Caco-2 (cell line): ENCODE measurements around the gene SSR1. TPM values are rescaled to one million over a fixed set of nuclear protein-coding genes. Genes with fewer than 3 reads are reported as not detected.
"Not testable (repeated sequence)": the region's sequence is repeated elsewhere in the genome, so short reads cannot be mapped to it uniquely, and the experiment has no call there.

ENCODE experiments used
- BruUV-seq: library from RNA; stranded (reverse); fragments of 400-500 nt; replicated peaks from 2 replicates; lab custom pipeline; 2021; lab: Mats Ljungman, UMichigan
- CTCF ChIA-PET: fragments of 300-600 bp; sonication (Branson Sonifier 250); formaldehyde crosslinking; loops from one replicate; lab custom pipeline; 2022; ENCODE audit warnings: antibody characterized with exemption; lab: Charles Lee
- POLR2A ChIA-PET: fragments of 300-600 bp; sonication (Branson Sonifier 250); formaldehyde crosslinking; loops from one replicate; lab custom pipeline; 2022; ENCODE audit warnings: antibody characterized with exemption; lab: Charles Lee
- DNase-seq, 2 experiments: peaks; one replicate each; pipeline versions ENCODE4 v3.0.0 to v3.0.0-alpha.2; 2020 to 2022
- H3K27me3 ChIP-seq: replicated peaks from 2 replicates; pipeline ENCODE4 v1.6.0; 2011; ENCODE audit warnings: low read length; ENCODE audit not compliant: control insufficient read depth, insufficient read depth
- H3K36me3 ChIP-seq: 2 replicates; pipeline ENCODE4 v1.5.1; 2011; ENCODE audit warnings: low read length; ENCODE audit not compliant: control insufficient read depth, insufficient read depth
- H3K4me1 ChIP-seq: fragments of 250-450 bp; sonication (Bioruptor Pico); 2 replicates; pipeline ENCODE4 v1.5.1; 2020; ENCODE audit warnings: mild to moderate bottlenecking
- H3K4me3 ChIP-seq: 2 replicates; pipeline ENCODE4 v1.5.1; 2011; ENCODE audit warnings: low read depth, mild to moderate bottlenecking, control low read depth, low read length
- H3K9me3 ChIP-seq: fragments of 250-450 bp; sonication (Bioruptor Pico); 2 replicates; pipeline ENCODE4 v1.5.1; 2020; ENCODE audit warnings: mild to moderate bottlenecking, moderate library complexity
- H3K27ac Mint-ChIP-seq: one replicate; pipeline ENCODE4 v1.8.0; 2022; ENCODE audit warnings: mixed read lengths; ENCODE audit not compliant: unreplicated experiment
- H3K27me3 Mint-ChIP-seq: one replicate; pipeline ENCODE4 v1.8.0; 2022; ENCODE audit warnings: mixed read lengths; ENCODE audit not compliant: insufficient read depth, unreplicated experiment
- H3K36me3 Mint-ChIP-seq: one replicate; pipeline ENCODE4 v1.8.0; 2022; ENCODE audit warnings: mild to moderate bottlenecking, mixed read lengths; ENCODE audit not compliant: insufficient read depth, unreplicated experiment
- H3K4me1 Mint-ChIP-seq: one replicate; pipeline ENCODE4 v1.8.0; 2022; ENCODE audit warnings: low read depth, mixed read lengths; ENCODE audit not compliant: unreplicated experiment
- H3K4me3 Mint-ChIP-seq: one replicate; pipeline ENCODE4 v1.8.0; 2022; ENCODE audit warnings: mild to moderate bottlenecking, moderate library complexity, mixed read lengths; ENCODE audit not compliant: unreplicated experiment
- H3K9me3 Mint-ChIP-seq: one replicate; pipeline ENCODE4 v1.8.0; 2022; ENCODE audit warnings: mixed read lengths; ENCODE audit not compliant: unreplicated experiment
- CTCF ChIP-seq, 2 experiments: fragments of 200-600 bp in 1 of 2; IDR thresholded peaks; 1 replicate in 1 of 2; 2 replicates in 1 of 2; pipeline versions ENCODE4 v1.5.1 to v1.8.0; 2011 to 2022; ENCODE audit warnings: antibody characterized with exemption in 1 of 2, control low read depth in 1 of 2, inconsistent platforms in 1 of 2, low read depth in 1 of 2, low read length in 1 of 2, mild to moderate bottlenecking in 1 of 2, moderate library complexity in 1 of 2; ENCODE audit not compliant: insufficient read depth in 1 of 2, severe bottlenecking in 1 of 2, unreplicated experiment in 1 of 2
- intact Hi-C: fragments of 100-400 bp; cut with micrococcal nuclease; formaldehyde crosslinking; loops from one replicate; pipeline ENCODE4 v1.10.0; 2022; ENCODE audit not compliant: unreplicated experiment
- total RNA-seq: library from RNA; stranded (reverse); gene quantifications from 2 replicates; pipeline ENCODE4 v1.2.3, GENCODE V29; 2022

SSR1 gene
- total RNA-seq, 1 experiment from 2014 or later, result 150 TPM

- POLR2A ChIA-PET, H3K4me1 Mint-ChIP-seq: not testable (repeated sequence)
Observed at GRCh38 chr6:7339007-7339732, 26.2 kb upstream of the SSR1 start.

DNA sequence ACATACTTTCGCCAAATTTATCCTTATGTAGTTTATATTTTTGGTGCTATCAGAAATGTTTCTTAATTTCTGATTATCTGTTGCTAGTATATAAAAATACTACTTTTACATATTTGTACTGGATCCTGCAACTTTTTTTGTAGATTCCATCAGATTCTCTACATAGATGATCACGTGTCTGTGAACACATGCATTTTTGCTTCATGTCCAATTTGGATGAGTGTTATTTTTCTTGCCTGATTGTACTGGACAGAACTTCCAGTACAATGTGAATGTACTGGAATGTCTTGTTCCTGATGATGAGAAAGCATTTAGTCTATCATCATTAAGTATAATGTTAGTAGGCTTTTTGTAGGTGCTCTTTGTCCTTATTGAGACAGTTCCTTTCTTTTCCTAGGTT, 25.0 kb upstream of the SSR1 start:
- Histone ChIP-seq H3K4me3 (no peak overlapping the region), H3K27me3 (no peaks in the 10 kb centered on the region), H3K36me3 (no peaks in the 10 kb centered on the region), H3K9me3 (no peaks in the 10 kb centered on the region), H3K4me1 (no peaks in the 10 kb centered on the region)
- BruUV-seq, result no TSS peak
- H3K36me3 Mint-ChIP-seq, result no peaks in the 10 kb centered on the region
- TF ChIP-seq CTCF (IDR thresholded peaks at IDR 0.05; ENCODE audit: insufficient read depth in 1 of 2, low read depth in 1 of 2, low read length in 1 of 2, severe bottlenecking in 1 of 2, unreplicated experiment in 1 of 2), result no peak
- POLR2A ChIA-PET, result interaction anchor here (0.6 kb wide), 1 partner anchor 72 kb away, joined by 6 read pairs; no protein-coding TSS in a partner anchor
- H3K27ac Mint-ChIP-seq, result no peak overlapping the region
- no peaks in the 10 kb centered on the region for H3K27me3 Mint-ChIP-seq
- DNase-seq, result no peak
- CTCF ChIA-PET, result no interaction called here
- no peak overlapping the region for H3K4me3 Mint-ChIP-seq
- no peaks in the 10 kb centered on the region for H3K9me3 Mint-ChIP-seq
- H3K4me1 Mint-ChIP-seq, result no peaks in the 10 kb centered on the region
- intact Hi-C loops, result no loop called here

More at GRCh38 chr6:7339007-7339732, 26.2 kb upstream of the SSR1 start:
- BruUV-seq, H3K9me3 Mint-ChIP-seq, H3K4me3 ChIP-seq, H3K4me3 Mint-ChIP-seq, H3K27ac Mint-ChIP-seq, intact Hi-C loops, H3K27me3 Mint-ChIP-seq, H3K36me3 ChIP-seq, H3K36me3 Mint-ChIP-seq, H3K9me3 ChIP-seq, H3K4me1 ChIP-seq, H3K27me3 ChIP-seq: not testable (repeated sequence)
- CTCF ChIA-PET, result interaction anchor here (1.0 kb wide), 1 partner anchor 50 kb away, joined by 4 read pairs; the partner anchor contains the start of genes CAGE1 and RIOK1
- DNase-seq, result peak in 1 of 2 experiments; percentile 44
- TF ChIP-seq CTCF (IDR thresholded peaks at IDR 0.05; ENCODE audit: insufficient read depth in 1 of 2, low read depth in 1 of 2, low read length in 1 of 2, severe bottlenecking in 1 of 2, unreplicated experiment in 1 of 2), result peak; percentile 49 to 76

GRCh38 chr6:7335519-7335918, 22.5 kb upstream of the SSR1 start:
- no peak for TF ChIP-seq CTCF (IDR thresholded peaks at IDR 0.05; ENCODE audit: insufficient read depth in 1 of 2, low read depth in 1 of 2, low read length in 1 of 2, severe bottlenecking in 1 of 2, unreplicated experiment in 1 of 2)
- Histone ChIP-seq H3K4me1 (no peaks in the 10 kb centered on the region), H3K27me3 (no peaks in the 10 kb centered on the region), H3K9me3 (no peaks in the 10 kb centered on the region), H3K4me3 (no peak overlapping the region), H3K36me3 (no peaks in the 10 kb centered on the region)
- intact Hi-C loops, result no loop called here
- Mint-ChIP-seq H3K36me3 (no peaks in the 10 kb centered on the region), H3K9me3 (no peaks in the 10 kb centered on the region), H3K27me3 (no peaks in the 10 kb centered on the region), H3K4me3 (no peak overlapping the region), H3K27ac (no peak overlapping the region), H3K4me1 (no peaks in the 10 kb centered on the region)
- ChIA-PET POLR2A (no interaction called here), CTCF (no interaction called here)
- no TSS peak for BruUV-seq
- DNase-seq, result no peak
